ENCODE data around the gene SLC25A19. TPM values are rescaled to one million over a fixed set of nuclear protein-coding genes. Genes with fewer than 3 reads are reported as not detected.

Gene SLC25A19
- total and polyA plus RNA-seq, 9 of the 15 experiments (the other 6 are each of a cell fraction or from before 2014, with no cell fraction given) = 33.4 to 76.6 (median 55.3) TPM

DNA sequence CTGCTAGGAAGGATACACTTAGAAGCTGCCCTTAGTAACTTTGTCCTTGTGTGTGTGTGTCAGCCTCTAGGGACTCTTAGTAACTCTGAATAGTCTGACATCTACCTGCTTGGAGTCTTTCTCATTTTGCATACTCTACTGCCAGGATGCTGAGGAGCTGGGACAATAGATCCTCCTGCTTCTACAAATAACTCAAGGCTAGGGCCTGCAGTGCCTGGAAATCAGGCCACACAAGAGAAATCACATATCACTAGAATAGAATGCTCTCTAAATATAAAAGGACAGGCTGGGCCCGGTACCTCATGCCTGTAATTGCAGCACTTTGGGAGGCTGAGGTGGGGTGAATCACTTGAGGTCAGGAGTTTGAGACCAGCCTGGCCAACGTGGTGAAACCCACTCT is 38.5 kb upstream of the SLC25A19 start (continued):
- TF ChIP-seq, protein P1, sequence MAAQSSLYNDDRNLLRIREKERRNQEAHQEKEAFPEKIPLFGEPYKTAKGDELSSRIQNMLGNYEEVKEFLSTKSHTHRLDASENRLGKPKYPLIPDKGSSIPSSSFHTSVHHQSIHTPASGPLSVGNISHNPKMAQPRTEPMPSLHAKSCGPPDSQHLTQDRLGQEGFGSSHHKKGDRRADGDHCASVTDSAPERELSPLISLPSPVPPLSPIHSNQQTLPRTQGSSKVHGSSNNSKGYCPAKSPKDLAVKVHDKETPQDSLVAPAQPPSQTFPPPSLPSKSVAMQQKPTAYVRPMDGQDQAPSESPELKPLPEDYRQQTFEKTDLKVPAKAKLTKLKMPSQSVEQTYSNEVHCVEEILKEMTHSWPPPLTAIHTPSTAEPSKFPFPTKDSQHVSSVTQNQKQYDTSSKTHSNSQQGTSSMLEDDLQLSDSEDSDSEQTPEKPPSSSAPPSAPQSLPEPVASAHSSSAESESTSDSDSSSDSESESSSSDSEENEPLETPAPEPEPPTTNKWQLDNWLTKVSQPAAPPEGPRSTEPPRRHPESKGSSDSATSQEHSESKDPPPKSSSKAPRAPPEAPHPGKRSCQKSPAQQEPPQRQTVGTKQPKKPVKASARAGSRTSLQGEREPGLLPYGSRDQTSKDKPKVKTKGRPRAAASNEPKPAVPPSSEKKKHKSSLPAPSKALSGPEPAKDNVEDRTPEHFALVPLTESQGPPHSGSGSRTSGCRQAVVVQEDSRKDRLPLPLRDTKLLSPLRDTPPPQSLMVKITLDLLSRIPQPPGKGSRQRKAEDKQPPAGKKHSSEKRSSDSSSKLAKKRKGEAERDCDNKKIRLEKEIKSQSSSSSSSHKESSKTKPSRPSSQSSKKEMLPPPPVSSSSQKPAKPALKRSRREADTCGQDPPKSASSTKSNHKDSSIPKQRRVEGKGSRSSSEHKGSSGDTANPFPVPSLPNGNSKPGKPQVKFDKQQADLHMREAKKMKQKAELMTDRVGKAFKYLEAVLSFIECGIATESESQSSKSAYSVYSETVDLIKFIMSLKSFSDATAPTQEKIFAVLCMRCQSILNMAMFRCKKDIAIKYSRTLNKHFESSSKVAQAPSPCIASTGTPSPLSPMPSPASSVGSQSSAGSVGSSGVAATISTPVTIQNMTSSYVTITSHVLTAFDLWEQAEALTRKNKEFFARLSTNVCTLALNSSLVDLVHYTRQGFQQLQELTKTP (IDR thresholded peaks at IDR 0.05; ENCODE audit: low read depth in 1 of 2, partially characterized antibody in 2 of 2) = no peak
- TF ChIP-seq SMARCA5 (IDR thresholded peaks at IDR 0.05) = no peak
- TF ChIP-seq, protein P2, sequence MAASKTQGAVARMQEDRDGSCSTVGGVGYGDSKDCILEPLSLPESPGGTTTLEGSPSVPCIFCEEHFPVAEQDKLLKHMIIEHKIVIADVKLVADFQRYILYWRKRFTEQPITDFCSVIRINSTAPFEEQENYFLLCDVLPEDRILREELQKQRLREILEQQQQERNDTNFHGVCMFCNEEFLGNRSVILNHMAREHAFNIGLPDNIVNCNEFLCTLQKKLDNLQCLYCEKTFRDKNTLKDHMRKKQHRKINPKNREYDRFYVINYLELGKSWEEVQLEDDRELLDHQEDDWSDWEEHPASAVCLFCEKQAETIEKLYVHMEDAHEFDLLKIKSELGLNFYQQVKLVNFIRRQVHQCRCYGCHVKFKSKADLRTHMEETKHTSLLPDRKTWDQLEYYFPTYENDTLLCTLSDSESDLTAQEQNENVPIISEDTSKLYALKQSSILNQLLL (CRISPR knock-in tag; IDR thresholded peaks at IDR 0.05; ENCODE audit: borderline replicate concordance) = no peak
- TF ChIP-seq FOXM1 (IDR thresholded peaks at IDR 0.05; ENCODE audit: low read depth) = no peak
- no peak for TF ChIP-seq FOXM1 (CRISPR knock-in tag; IDR thresholded peaks at IDR 0.05; ENCODE audit: low read depth)
- TF ChIP-seq KAT8 (IDR thresholded peaks at IDR 0.05; ENCODE audit: low read depth) = no peak
